Breast epithelium (tissue), 4 donors: ENCODE data around the gene ULK4. TPM values are rescaled to one million over a fixed set of nuclear protein-coding genes. Genes with fewer than 3 reads are reported as not detected.
"Not testable (repeated sequence)": the region's sequence is repeated elsewhere in the genome, so short reads cannot be mapped to it uniquely, and the experiment has no call there.

ENCODE experiments used
- DNase-seq, 2 donors: peaks; one replicate each; pipeline ENCODE4 v3.0.0-alpha.2; 2019; ENCODE audit warnings: low spot score in 2 of 2
- H3K27ac ChIP-seq, 2 donors: fragments of 200-600 bp; sonication (generic) in 1 of 2; one replicate each; pipeline ENCODE4 v1.5.1; 2016 to 2019; ENCODE audit warnings: mild to moderate bottlenecking in 1 of 2
- H3K27me3 ChIP-seq, 2 donors: fragments of 200-600 bp; sonication (generic) in 1 of 2; one replicate each; pipeline versions ENCODE4 v1.5.1 to v1.6.0; 2017 to 2019; ENCODE audit warnings: control low read depth in 1 of 2, mild to moderate bottlenecking in 1 of 2
- H3K36me3 ChIP-seq: fragments of 200-600 bp; one replicate; pipeline ENCODE4 v1.5.1; 2019
- H3K4me1 ChIP-seq, 2 donors: fragments of 200-600 bp; sonication (generic); one replicate each; pipeline ENCODE4 v1.5.1; 2016 to 2019; ENCODE audit warnings: control low read depth in 1 of 2
- H3K4me3 ChIP-seq, 3 donors: fragments of 200-600 bp; sonication (generic); 1 replicate in 2 of 3; 2 replicates in 1 of 3; pipeline ENCODE4 v1.5.1; 2016 to 2019; ENCODE audit warnings: mild to moderate bottlenecking in 3 of 3, moderate library complexity in 2 of 3
- H3K9me3 ChIP-seq, 2 donors: fragments of 200-600 bp; sonication (generic) in 1 of 2; one replicate each; pipeline ENCODE4 v1.5.1; 2016 to 2019; ENCODE audit warnings: control low read depth in 1 of 2
- CTCF ChIP-seq, 3 donors: fragments of 450-650 bp; IDR thresholded peaks; one replicate each; pipeline ENCODE4 v1.5.1; 2016 to 2017; ENCODE audit warnings: antibody characterized with exemption in 3 of 3, mild to moderate bottlenecking in 3 of 3, moderate library complexity in 3 of 3
- POLR2A ChIP-seq: fragments of 450-650 bp; IDR thresholded peaks from one replicate; pipeline ENCODE4 v1.6.1; 2016; ENCODE audit warnings: antibody characterized with exemption, mild to moderate bottlenecking, moderate library complexity
- POLR2AphosphoS5 ChIP-seq, 3 donors: sonication (generic); formaldehyde crosslinking; IDR thresholded peaks; one replicate each; pipeline ENCODE4 v1.6.1; 2017; ENCODE audit warnings: antibody characterized with exemption in 3 of 3
- intact Hi-C: fragments of 100-400 bp; cut with DNase I; formaldehyde crosslinking; loops from one replicate; pipeline ENCODE4 v1.15.1; 2023; ENCODE audit warnings: low total_unique reads
- total RNA-seq, 3 donors: library from RNA; depleted of rRNA; stranded (reverse); fragments of >200 nt; gene quantifications; one replicate each; pipeline ENCODE4 v1.1.0, GENCODE V29; 2016

ULK4 gene
- total RNA-seq, 3 donors from 2014 or later = 23.0 to 52.8 (median 31.8) TPM

- Histone ChIP-seq H3K4me3 (no peak overlapping the region), H3K9me3 (no peaks in the 10 kb centered on the region), H3K36me3 (no peaks in the 10 kb centered on the region), H3K4me1 (no peaks in the 10 kb centered on the region), H3K27ac (no peak overlapping the region), H3K27me3 (no peaks in the 10 kb centered on the region)
- DNase-seq = no peak
- TF ChIP-seq POLR2A (no peak), CTCF (IDR thresholded peaks at IDR 0.05) (no peak), POLR2AphosphoS5 (IDR thresholded peaks at IDR 0.05) (no peak)
- intact Hi-C loops = no loop called here
Measured at GRCh38 chr3:41888368-41889076, 73.4 kb downstream of the ULK4 start.

GRCh38 chr3:41882956-41883355, 78.9 kb downstream of the ULK4 start:
- Histone ChIP-seq H3K4me3 (no peak overlapping the region), H3K36me3 (no peaks in the 10 kb centered on the region), H3K9me3 (no peaks in the 10 kb centered on the region), H3K27ac (no peak overlapping the region), H3K4me1 (no peaks in the 10 kb centered on the region), H3K27me3 (no peaks in the 10 kb centered on the region)
- intact Hi-C loops = no loop called here
- DNase-seq = no peak
- no peak for TF ChIP-seq CTCF (IDR thresholded peaks at IDR 0.05)
- no peak for TF ChIP-seq POLR2A
- no peak for TF ChIP-seq POLR2AphosphoS5 (IDR thresholded peaks at IDR 0.05)

- no peak for DNase-seq
Measured at GRCh38 chr3:41881233-41881821, 80.6 kb downstream of the ULK4 start.

GRCh38 chr3:41880387-41880786, 81.5 kb downstream of the ULK4 start:
- H3K36me3 ChIP-seq = no peaks in the 10 kb centered on the region
- intact Hi-C loops = no loop called here
- H3K27me3 ChIP-seq = no peaks in the 10 kb centered on the region
- DNase-seq = no peak
- no peak overlapping the region for H3K4me3 ChIP-seq
- TF ChIP-seq CTCF (IDR thresholded peaks at IDR 0.05) (no peak), POLR2A (no peak), POLR2AphosphoS5 (IDR thresholded peaks at IDR 0.05) (no peak)
- no peak overlapping the region for H3K27ac ChIP-seq
- H3K4me1 ChIP-seq = no peaks in the 10 kb centered on the region
- H3K9me3 ChIP-seq = no peaks in the 10 kb centered on the region

More at GRCh38 chr3:41881233-41881821, 80.6 kb downstream of the ULK4 start:
- no peak for TF ChIP-seq POLR2A
- peak; percentile 43 to 68 (median 68) for TF ChIP-seq CTCF (IDR thresholded peaks at IDR 0.05)
- intact Hi-C loops = no loop called here
- no peak overlapping the region for H3K4me3 ChIP-seq
- no peaks in the 10 kb centered on the region for H3K9me3 ChIP-seq
- H3K4me1 ChIP-seq = no peaks in the 10 kb centered on the region
- no peaks in the 10 kb centered on the region for H3K27me3 ChIP-seq
- H3K27ac ChIP-seq = no peak overlapping the region
- no peaks in the 10 kb centered on the region for H3K36me3 ChIP-seq

- DNase-seq, H3K4me3 ChIP-seq, intact Hi-C loops: not testable (repeated sequence)
Measured at GRCh38 chr3:41877741-41878140, 84.2 kb downstream of the ULK4 start.

More at GRCh38 chr3:41877741-41878140, 84.2 kb downstream of the ULK4 start:
- not testable (repeated sequence) for H3K27me3 ChIP-seq, H3K9me3 ChIP-seq, H3K4me1 ChIP-seq, H3K27ac ChIP-seq, H3K36me3 ChIP-seq
